Measurements from ENCODE around the gene GDPD3.

GDPD3 gene

DNA sequence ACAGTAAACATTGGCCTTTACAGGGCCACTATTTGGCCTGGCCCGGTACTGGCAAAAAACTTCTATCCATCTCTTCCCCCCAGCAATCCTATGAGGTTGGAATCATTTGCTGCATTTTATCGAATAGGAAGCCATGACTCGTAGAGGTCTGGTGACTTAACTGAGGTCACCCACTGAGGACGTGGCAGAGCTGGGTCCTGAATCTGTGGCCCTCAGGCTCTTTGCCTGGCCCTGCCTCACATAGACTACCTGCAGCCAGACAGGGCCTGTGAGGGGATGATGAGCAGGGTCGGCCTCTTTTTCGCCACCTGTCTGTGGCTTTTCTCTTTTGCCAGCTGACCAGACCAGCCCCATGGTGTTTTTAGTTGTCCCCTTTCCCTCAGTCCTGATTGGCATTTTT lies 35.7 kb downstream of the GDPD3 start:
- no peak for DNase-seq (ENCODE audit: low spot score)

DNA sequence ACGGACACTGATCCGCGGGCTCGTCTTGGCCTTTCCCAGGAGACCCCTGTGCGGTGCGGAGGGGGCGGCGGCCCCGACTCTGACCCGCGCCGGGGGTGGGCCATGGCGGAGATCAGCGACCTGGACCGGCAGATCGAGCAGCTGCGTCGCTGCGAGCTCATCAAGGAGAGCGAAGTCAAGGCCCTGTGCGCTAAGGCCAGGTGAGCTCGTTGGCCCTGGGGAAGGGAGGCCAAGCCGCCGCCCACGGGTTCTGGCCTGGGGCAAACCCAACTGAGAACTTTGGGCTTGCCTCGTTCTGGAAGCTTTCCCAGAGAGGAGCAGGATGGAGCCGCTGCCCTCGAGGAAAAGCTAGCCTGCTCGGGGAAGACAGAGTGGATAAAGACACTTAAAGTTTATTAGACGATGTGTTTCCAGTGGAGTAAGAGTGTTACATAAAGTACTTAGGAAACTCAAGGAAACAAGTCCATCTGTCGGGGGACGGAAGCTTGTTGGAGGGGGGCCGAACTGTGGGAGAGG lies 37.0 kb downstream of the GDPD3 start:
- DNase-seq (ENCODE audit: low spot score): no peak

DNA sequence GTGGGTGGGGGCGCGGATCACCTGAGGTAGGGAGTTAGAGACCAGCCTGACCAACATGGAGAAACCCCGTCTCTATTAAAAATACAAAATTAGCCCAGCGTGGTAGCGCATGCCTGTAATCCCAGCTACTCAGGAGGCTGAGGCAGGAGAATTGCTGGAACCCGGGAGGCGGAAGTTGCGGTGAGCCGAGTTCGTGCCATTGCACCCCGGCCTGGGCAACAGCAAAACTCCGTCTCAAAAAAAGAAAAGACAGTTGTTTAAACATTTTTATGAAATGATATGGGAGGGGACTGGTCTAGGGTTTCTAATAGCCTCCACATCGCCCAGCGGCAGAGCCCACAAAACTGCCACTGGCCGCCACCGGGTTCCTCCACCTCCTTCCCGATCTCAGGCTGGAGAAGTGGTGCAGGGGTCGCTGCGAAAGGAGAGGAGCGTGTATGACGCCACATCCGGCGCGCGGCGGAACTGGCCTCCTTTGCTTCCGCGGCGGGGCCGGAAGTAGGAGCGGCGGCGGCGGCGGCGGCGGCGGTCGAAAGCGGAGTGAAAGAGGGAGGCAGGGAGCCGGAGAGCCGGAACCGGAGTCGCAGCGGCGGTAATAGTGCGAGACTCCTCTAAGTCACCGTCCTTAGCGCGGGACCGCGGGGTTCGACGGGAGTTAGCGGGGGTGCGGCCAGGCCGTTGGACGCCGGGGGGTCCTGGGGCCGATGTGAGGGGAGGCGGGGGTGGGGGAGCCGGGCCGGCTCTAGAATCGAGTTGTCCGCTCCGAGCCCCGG lies 37.6 kb downstream of the GDPD3 start, which contains the start of gene PPP4C:
PPP4C (plus strand) TSS at position 492 of the 773 bp plus-strand sequence. CDS start 384 bp downstream, outside the sequence.
- DNase-seq (ENCODE audit: low spot score): peak; percentile 94

DNA sequence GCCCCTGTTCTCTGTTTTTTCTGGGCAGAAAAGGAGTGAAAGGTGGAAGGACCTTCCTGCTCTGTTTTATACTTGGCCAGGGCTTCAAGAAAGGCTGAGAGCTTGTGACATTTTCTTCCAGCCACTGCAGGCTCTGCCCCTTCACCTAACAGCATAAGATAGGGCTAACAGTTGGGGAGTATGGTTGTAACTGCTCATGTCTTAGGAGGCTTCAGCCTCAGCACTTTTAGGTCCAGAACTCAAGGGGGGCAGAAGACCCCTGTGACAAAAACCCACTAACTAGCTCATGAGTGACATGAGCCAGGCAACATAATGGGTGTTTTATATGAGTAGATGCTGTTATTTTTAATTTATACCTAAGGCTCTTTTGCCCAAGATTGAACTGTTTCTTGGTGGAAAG lies 42.8 kb downstream of the GDPD3 start:
- no peak for DNase-seq (ENCODE audit: low spot score)

DNA sequence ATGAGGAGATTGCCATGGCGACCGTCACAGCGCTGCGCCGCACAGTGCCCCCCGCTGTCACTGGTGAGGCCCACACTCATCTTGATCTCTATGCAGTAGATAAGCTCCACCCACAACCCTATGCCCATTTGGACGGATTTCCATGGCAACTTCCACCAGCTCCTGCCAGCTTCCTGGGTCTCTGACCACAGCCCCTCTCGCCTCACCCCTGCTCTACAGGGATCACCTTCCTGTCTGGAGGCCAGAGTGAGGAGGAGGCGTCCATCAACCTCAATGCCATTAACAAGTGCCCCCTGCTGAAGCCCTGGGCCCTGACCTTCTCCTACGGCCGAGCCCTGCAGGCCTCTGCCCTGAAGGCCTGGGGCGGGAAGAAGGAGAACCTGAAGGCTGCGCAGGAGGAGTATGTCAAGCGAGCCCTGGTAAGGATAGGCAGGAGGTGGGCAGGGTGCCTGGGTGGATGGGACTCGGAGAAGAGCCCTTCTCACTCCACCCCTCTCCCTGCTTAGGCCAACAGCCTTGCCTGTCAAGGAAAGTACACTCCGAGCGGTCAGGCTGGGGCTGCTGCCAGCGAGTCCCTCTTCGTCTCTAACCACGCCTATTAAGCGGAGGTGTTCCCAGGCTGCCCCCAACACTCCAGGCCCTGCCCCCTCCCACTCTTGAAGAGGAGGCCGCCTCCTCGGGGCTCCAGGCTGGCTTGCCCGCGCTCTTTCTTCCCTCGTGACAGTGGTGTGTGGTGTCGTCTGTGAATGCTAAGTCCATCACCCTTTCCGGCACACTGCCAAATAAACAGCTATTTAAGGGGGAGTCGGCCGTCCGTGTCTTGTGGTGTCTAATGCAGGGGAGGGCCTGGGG lies 43.5 kb downstream of the GDPD3 start:
- no peak for DNase-seq (ENCODE audit: low spot score)

DNA sequence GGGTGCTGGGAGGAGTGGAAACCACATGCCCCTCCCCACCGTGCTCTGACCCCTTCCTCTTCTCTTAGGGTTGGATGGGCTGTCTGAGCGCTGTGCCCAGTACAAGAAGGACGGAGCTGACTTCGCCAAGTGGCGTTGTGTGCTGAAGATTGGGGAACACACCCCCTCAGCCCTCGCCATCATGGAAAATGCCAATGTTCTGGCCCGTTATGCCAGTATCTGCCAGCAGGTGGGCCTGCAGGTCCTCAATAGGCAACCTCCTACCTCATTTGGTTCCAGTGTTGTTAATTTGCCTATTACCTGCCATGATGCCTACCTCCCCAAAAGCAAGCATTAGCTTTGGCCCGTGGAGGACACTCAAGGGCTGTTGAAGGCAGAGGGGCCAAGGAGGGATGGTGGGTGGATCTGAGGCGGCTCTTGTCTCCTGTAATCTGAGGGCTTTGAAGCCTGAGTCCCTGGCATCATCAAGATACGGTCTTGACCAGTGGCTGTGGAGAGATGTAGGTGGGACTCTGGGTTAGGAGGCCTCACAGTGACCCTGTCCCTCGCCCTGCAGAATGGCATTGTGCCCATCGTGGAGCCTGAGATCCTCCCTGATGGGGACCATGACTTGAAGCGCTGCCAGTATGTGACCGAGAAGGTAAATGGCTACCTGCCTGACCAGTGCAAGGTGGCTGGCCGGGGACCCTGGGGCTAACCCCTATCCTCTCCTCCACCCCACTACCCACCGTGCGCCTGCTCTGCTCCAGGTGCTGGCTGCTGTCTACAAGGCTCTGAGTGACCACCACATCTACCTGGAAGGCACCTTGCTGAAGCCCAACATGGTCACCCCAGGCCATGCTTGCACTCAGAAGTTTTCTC lies 44.4 kb downstream of the GDPD3 start:
- DNase-seq (ENCODE audit: low spot score): no peak

DNA sequence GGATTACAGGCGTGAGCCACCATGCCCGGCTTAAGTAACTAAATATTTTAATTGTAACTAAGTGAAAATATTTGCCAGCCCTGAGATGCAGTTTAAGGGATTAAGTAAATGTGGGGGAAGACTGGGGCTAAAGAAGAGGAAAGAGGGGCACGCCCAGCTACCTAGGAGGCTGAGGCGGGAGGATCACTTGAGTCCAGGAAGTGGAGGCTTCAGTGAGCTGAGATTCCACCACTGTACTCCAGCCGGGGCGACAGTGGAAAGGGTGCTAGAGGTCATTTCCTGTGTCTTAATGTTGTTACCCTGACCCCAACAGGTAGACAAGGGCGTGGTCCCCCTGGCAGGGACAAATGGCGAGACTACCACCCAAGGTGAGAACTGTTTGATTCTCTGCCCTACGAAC lies 45.0 kb downstream of the GDPD3 start:
- no peak for DNase-seq (ENCODE audit: low spot score)

DNA sequence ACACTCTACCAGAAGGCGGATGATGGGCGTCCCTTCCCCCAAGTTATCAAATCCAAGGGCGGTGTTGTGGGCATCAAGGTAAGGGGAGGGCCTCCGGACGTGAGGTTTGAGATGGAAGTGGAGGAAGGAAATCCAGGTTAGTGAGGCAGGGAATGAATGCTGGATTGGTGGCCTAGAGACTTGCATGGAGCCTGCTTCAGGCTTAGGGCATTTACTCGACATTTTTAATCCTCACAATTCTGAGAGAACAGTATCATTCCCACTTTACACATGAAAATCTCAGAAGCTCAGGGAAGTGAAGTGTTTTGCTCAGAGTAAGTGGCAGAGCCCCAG lies 45.8 kb downstream of the GDPD3 start:
- no peak for DNase-seq (ENCODE audit: low spot score)

DNA sequence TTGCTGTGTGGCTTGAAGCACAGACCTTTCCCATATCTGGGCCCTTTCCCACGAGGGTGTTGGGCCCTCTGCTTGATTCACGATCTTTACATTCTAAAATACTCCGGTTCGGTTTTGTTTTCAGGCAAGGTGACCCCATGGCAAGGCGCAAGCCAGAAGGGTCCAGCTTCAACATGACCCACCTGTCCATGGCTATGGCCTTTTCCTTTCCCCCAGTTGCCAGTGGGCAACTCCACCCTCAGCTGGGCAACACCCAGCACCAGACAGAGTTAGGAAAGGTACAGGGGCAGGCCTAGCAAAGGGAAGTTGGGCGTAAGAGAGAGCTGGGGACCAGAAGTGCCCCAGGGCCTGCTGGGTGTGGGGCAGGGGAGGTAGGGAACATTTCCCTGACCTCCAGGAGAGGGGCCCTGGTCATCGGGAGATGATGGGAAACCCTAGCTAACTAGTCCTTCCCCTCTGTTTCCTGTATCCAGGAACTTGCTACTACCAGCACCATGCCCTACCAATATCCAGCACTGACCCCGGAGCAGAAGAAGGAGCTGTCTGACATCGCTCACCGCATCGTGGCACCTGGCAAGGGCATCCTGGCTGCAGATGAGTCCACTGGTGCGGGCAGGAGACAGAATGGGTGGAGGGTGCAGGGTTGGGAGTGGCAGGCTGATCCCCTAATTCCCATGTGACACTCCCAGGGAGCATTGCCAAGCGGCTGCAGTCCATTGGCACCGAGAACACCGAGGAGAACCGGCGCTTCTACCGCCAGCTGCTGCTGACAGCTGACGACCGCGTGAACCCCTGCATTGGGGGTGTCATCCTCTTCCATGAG lies 46.4 kb downstream of the GDPD3 start:
- DNase-seq (ENCODE audit: low spot score): no peak

DNA sequence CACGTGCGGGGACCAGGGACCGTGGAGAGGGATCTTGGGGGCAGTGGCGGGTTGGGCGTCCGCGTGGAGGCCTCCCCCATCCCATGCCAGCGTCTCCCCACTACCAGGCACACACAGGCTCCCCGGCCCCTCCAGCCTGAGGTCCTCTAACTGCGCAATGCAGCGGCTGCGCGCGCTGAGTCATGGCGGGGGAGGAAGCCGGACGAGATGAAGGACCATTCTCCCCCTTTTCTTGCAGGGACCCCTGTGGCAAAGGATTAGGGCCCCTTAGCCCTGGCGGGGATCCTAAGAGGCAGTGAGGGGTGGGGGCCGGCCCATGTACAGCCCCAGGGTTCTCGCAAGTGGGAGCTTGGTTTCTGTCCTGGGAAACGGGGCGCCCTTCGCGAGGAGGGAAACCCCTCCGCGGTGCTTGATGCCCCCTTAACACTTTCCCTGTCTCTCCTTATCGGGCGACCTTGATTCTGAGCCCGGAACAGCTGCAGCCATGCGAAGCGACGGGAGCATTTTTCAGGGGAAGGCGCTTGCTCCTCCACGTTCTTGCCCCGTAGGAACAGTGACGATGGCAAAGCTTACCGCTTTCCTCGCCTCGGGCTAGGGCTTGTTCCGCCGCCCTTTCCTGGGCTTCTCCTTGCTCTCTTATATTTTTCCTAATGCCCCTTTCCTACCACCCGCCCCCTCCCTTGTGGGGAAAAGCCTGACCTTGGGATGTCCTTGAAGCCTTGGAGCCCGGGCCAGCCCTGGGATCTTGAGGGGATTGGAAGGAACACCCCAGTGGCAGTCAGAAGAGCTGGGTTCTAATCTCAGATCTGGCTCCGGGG lies 47.2 kb downstream of the GDPD3 start:
- DNase-seq (ENCODE audit: low spot score): no peak

DNA sequence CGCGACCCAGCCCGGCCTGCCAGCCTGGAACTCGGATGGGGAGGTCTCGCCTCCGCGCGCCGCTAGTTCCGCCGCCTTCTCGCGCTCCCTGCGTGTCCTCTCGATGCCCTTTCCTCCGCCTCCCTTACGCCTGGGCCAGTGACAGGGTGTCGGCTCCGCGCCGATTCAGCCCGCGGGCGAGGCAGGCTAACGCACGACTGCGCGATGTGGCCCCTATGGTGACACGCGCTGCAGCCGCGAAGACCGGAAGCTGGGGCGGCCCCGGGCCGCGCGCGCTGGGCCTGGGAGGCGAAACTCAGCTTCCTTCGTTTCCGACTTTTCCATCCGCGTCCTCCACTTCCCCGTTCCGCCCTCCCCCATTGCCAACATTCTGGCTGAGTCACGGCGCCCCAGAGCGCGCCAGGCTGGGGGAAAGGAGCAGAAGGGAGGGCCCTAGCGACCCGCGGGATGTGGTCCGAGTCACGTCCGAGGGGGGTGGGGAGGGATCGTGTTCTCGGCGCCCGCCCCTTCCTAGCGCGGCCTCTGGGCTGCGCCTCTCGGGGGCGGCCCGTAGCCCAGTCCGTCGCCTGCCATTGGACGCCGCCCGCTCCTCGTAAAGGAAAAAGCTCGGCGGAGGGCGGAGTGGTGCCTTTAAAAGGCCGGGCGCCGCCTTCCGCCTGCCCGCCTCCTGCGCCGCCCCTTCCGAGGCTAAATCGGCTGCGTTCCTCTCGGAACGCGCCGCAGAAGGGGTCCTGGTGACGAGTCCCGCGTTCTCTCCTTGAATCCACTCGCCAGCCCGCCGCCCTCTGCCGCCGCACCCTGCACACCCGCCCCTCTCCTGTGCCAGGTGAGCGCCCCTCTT lies 48.0 kb downstream of the GDPD3 start, which contains the start of gene ALDOA:
ALDOA (plus strand) TSS at position 659 of the 841 bp plus-strand sequence. CDS start 1,138 bp downstream, outside the sequence.
- peak; percentile 86 for DNase-seq (ENCODE audit: low spot score)

DNA sequence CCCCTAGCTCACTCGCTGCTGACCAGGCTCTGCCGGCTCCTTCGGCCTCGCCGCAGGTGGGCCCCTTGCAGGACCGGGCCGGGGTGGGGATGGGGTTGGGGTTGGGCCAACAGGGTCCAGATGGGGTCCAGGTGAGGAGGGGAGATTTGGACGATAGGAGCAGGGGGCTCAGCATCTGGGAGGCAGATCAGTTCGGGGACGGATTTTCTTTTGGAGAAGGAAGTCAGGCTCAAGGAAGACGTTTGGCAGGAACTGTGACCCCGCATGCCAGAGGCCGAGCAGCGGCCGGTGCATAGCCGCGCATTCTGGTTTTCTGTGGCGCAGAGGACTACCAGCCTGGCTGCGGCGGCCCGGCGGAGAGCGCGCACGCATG lies 48.6 kb downstream of the GDPD3 start:
- no peak for DNase-seq (ENCODE audit: low spot score)

DNA sequence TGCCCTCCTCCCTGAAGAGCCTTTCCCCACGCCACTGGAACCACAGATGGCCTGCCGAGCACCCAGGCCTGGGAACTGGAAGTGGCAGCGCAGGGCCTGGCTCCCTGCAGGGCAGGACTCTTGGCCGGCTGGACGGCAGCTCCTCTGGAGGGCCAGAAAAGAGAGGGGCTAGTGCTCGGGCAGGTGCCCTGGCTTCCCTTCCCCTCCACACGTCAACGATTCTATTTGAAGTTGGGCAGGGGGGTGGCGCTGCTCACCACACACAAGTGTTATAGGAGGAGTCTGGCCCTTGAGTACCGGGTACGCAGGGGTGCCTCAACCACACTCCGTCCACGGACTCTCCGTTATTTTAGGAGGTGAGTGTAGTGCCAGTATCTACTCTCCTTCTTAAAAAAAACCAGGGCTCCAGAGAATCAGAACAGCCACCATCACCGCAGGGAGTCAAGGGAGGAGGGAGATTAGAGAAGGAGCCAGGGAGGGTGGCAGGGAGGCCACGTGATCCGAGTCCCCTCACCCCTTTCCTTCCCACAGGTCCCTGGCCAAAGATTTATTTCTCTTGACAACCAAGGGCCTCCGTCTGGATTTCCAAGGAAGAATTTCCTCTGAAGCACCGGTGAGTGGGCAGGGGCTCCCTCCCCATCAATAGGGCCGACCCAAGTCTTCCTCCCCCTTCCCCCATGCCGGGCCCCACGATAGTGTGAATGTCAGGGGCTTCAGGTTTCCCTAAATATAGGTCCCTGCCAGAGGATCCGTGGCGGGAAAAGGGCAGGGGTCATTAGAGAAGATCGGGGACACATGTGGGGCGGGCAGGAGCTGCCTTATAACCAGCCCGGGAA lies 49.2 kb downstream of the GDPD3 start:
- DNase-seq (ENCODE audit: low spot score): peak; percentile 61

DNA sequence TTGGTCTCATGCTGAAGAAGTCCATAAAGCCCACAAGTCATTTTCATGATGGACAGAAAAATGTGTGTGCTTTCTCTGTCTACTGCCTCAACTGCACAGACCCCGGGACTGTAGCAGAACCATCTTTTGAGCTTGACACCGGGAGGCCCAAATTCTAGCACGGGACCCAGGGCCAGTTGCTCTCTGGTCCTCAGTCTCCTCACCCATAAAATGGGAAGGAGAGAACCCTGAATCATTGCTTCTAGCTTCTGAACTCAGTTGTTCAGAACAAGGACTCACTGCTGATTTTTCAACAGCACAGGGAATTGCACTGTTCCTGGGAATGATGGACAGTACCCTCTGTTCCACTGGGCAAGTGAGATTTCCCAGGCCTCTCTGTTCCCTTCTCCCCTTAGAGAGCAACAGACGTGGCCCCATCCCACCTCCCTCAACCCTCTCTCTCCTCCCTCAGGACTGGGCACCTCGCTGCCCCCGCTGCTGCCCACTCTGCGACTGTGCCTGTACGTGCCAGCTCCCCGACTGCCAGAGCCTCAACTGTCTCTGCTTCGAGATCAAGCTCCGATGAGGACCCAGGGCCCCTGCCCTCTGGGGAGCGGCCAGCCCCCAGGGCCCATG lies 50.0 kb downstream of the GDPD3 start:
- no peak for DNase-seq (ENCODE audit: low spot score)

DNA sequence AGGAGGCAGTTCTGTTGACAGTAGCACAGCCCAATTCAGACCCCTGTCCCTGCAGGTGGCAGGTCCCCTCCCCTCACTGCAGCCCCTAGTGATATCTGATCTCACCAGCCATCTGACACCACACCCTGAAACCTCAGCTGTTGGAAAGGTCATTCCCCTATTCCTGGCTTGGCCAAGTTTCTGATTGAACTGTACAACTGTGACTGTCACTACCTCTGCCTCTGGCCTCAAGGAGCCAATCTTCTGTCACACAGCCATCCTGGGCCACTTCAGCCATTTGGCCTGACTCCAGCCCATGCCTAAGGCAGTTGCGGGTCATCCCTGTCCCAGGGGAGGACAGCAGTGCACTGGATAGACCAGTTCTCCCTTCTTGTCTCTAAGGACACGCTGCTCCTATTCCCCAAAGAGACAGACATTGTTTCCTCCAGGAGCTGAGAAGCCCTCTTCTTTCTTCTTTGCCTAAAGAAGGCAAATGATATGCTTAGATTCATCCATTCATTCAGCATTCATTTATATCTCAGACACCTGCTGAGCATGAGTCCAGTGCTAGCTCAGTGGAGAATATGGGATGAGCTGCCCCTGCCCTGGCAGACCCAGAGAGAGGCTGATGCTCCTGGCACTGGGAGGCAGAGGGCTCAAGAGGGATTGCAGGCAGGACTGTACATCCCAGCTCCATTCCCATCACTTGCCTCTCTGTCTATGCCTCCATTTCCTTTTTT lies 52.3 kb downstream of the GDPD3 start:
- no peak for DNase-seq (ENCODE audit: low spot score)

DNA sequence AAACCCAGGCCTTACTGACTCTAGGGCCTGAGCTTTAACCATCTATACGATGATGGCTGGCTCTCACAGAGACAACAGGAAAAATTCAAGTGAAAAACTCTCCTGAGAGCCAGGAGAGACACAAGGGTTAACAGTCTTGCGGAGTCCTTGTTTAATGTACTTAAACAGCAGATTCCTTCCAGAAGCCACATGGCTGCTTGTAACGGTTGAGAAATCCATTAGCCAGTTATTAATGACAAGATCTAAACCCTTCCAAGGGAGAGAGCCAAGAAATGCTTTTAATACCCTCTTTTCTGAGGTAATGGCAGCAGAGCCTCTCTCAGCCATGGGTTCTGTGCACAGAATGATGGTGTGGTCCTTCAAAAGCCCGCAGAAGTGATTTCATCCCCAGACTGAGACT lies 53.0 kb downstream of the GDPD3 start:
- DNase-seq (ENCODE audit: low spot score): no peak

DNA sequence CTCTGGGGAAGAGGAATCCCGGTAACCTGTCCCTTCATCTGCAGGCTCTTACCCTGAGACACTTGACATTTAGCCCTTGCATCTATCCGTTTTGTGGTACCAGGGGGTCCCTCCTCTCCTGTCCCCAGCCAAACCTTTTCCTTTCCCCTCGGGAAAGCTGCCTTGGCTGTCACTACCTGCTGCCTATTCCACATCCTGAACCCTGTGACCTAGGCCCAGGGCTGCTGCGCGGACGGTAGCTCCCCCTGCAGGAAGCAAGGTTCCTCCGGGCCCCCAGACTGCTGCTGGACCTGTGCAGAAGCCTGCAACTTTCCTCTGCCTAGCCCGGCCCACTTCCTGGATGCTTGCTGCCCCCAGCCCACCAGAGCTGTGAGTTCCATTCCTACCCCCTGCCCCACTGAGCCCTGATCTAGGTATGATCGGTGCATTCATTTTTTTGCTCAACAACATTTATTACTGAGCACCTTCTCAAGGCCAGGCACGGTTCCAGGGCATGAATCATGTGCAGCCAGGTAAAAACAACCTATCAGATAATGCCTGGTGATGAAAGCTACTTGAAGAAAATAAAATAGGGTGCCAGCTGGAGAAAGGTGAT lies 58.3 kb downstream of the GDPD3 start:
- DNase-seq (ENCODE audit: low spot score): peak; percentile 75
